HG03571 (cell line): ENCODE results near the gene ERFL.
"Not testable (repeated sequence)": the region's sequence is repeated elsewhere in the genome, so short reads cannot be mapped to it uniquely, and the experiment has no call there.

Experiments used
- ATAC-seq: cut with Tn5 transposase; IDR thresholded peaks from one replicate; pipeline ENCODE4 v1.9.1; 2021; ENCODE audit not compliant: unreplicated experiment

Gene ERFL

DNA sequence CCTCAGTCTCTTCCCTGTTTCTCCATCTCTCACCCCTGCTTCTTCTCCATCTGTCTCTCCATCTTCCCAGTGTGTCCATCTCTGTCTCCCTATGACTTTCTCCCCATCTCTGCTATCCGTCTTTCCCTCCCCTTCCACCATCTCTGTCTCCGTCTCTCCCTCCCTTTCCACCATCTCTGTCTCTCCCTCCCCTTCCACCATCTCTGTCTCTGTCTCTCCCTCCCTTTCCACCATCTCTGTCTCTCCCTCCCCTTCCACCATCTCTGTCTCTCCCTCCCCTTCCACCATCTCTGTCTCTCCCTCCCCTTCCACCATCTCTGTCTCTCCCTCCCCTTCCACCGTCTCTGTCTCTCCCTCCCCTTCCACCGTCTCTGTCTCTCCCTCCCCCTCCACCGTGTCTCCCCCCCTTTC, 13.8 kb downstream of the ERFL start:
- not testable (repeated sequence) for ATAC-seq

DNA sequence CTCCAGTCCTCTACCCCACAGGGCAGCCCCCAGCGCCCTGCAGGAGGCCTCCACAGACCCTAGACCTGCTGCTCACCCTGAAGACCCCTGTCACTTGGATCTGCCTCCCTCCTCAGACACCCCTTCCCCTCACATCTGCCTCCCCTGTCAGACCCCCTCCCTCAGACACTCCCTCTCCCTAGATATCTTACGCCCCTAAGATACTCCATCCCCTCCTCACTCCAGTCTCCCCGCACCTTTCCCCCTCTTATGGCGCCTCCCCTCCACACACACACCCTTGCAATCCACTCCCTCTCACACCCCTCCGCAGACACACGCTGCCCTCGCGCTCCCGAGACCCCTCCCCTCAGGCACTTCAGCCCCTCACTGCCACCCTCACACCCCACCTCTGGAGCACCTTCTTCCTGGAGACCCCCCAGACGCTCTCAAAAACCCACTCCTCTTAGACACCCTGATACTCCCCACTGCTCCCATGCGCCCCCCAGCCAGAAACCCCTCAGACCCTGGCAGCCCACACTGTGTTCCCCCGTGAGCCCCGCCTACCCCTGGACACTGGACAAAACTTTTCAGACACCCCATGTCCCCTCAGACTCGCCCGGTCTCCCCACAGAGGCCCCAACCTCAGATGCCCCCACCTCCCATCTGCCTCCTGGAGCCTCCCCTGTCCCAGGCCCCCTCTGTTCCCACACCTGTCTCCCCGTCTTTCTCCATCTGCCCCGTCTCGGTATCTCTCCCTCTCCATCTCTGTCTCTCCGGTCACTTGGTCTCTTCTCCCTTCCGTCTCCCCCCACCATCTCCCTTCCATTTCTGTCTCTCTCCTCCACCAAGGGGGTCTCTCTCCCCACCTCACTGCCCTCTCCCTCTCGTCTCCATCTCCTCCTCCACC, 14.5 kb downstream of the ERFL start:
- no peak for ATAC-seq

DNA sequence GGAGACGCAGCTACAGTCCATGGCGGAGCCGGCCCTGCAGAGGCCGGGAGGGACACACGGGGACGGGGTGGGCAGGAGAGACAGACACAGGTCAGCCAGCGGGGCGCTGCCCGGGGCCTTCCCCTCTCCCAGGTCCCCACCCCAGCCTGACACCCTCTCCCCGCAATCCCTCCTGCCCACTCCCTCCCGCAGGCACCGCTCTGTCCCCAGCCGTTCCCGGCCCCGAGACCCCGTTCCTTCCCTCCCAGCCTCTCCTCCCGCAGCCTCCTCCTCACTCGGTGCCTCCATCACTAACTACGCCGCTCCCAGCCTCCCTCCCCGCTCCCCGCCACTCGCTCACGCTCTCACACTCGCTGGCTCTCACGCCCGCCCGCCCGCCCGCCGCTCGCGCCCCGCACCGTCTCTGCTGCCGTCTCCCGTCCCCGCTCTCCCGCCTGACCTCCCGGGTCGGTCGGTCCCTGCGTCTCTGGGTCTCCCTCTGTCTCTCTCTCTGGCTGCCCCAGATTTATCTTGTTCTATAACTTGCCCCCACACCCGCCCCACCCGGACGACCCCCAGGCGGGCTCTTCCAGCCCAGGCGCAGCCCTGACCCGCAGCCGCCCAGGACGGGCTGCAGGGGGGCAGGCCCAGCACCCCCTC, 15.2 kb downstream of the ERFL start:
- no peak for ATAC-seq

DNA sequence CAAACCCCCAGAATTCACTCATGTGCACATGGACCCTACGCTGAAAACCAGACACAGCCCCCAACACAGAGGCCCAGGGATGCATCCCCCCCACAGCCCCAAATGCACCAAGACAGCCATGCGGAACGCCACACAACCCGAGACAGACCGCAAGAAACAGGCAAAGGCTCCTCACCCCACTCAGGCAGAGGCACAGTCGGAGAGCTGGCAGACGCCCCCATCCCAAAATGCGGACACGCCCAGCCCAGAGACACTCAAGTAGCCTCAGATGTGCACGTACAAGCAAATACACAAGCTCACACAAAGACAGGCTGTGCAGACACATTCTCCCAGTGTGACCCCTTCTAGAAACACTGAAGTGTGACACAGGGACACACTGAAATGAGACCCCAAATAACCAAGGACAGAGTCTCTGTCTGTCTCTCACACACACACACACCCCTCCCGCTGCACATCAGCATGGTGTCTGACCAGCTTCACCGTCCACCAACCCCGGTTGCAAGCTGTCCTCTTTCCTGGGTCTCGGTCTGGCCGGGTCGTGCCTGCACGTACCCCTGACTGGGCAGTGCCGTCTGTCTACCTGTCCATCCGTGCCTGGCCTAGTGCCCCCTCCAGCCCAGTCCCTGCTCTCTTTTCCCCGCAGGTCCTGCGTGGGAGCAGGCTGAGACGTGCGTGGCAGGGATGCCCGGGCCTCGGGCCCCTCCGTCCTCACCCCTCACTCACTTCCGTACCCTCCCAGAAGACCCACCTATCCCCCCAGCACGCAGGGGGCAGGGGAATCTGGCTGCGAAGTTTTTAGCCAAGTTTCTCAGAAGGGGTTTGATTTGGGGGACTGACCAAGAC, 16.1 kb downstream of the ERFL start:
- ATAC-seq: no peak

DNA sequence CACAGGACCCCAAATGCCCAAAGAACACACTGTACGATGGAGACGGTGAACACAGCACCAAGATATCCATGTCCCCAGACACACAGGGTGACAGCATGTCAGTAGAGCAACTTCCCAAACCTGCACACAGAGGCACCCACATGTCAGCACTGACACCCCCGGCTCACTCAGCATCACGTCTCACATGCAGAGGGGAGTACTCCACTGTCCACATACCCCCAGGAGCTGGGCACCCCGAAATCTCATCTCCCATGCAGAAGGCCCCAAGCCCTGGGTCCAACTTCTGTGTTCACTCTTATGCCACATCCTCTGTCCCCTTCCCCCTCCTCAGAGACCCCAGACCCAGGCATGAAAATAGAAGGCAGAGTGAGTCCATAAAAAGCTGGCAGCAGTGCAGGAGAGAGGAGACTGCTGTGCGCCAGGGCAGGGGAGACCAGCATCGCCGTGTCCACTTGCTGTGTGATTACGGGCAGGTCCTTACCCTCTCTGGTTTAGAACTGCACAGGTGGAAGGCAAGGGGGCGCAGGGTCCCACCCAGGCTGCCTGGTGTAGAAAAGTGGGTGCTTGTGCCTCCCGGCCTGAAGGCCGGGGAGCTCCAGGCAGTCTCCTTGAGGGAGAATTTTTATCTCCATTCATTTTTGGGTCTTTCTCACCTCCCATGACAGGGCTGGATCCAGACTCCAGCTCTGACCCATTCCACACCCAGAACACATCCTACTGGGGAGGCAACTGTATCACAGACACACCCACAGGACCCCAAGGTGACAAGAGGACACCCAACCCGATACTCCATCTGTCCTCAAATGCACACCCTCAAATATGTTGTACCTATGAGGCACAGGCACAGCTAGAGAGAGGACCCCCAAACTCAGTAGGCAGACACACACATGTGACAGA, 17.0 kb downstream of the ERFL start:
- ATAC-seq: no peak

DNA sequence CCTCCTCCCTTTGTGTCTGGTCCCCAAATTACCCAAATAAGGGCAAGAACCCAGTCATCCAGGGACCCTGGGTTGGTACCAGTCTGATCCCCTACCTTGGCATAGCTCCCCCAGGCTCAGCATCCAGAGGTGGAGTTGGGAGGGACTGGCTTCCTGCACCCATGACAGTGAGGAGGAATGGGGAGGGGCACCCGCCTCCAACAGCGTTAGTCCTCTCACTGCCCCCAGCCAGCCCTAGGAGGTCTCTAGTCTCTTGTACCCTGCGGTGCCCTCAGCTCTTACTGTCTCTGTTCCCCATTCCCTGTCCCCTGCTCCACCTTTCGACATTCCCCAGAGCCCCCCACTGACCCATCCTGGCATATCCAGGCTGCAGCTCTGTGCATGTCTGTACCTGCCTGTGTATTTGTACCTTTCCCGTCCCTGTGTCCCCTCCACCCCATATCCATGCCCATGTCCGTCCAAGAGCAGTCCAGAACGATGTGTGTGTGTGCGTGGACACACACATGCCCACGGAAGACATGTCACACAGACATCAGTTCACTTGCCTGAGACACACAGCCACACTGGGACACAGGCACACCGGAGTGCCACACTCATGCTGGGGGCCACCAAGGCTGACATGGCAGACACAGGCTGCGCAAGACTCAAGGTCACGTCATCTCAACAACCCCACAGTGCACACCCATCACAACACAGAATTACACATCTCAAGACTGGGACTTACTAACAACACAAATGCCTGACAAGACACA, 17.8 kb downstream of the ERFL start:
- no peak for ATAC-seq

DNA sequence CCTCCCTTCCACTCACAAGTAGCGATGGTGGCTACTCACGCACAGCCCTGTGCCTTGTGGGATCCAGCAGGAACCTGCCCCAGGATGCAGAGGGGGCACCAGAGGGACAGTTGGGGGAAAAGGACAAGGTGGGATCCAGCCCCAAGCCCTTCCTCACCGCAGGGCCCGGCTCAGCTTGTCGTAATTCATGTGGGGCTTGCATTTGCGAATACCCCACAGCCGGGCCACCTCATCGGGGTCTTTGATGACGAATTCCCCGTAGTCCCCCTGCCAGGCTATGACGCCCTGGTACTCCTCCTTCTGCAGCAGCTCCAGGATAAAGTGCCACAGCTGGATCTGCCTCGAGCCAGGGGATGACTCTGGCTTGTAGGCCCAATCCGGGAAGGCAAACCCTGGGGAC, 18.5 kb downstream of the ERFL start:
- no peak for ATAC-seq

DNA sequence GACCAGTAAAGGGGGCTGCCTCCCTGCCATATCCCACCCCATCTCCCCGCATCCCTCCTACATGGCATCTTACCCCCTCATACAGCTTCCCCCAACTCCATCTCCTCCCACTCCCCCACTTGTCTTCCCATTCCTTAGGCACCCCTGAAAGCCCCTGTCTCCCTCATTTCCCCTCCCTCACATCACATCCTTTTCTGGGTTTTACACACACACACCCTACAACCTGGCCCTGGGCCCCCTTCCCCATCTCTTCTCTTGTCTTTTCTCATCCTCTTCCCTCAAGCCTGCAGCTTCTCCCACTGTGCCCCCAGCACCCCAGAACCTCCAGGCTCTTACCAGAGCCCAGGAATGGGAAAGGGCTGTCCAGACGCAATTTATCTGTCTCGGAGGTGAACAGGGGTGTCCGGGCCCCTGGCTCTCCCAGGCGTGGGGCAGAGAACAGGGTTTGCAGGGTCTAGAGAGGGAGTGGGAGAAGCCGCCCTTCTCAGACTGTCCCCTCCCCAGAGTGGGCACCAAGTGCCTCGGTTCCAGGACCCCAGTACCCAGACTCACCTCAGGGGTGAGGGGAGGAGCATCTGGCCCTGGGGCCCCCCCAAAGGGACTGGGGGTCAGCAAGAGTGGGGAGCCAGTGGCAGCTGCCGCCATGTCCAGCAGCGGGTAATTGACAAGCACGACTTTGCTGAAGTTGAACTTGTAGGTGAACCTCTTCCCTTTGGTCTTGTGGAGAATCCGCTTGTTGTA, 19.4 kb downstream of the ERFL start:
- no peak for ATAC-seq

DNA sequence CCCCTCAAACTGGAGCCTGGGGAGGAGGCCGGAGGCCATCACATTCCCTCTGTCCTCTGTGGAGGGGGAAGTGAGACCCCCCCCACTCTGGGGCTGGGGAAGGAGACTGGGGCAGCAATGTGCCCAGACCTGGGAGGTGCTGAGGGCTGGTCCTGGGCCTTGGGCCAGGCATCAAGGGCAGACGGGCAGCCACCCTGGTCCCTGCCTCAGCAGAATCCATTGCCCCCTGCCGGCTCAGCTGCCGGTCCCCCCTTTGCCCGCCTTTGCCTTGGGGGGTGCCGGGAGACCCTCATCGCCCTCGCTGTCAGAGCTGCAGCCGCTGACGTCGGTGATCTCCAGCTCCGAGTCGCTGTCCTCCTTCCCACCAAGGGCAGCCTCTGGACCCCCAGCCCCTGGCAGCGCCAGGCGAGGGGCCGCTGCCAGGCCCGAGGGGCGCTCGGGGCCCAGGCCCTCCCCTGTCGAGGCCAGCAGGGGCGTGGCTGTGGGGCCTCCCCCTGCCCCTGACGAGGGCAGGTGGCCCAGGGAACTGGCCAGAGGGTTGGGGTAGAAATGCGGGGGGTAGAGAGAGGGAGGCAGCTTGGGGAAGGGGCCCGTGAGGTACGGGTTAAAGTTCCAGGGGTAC, 20.1 kb downstream of the ERFL start:
- no peak for ATAC-seq

DNA sequence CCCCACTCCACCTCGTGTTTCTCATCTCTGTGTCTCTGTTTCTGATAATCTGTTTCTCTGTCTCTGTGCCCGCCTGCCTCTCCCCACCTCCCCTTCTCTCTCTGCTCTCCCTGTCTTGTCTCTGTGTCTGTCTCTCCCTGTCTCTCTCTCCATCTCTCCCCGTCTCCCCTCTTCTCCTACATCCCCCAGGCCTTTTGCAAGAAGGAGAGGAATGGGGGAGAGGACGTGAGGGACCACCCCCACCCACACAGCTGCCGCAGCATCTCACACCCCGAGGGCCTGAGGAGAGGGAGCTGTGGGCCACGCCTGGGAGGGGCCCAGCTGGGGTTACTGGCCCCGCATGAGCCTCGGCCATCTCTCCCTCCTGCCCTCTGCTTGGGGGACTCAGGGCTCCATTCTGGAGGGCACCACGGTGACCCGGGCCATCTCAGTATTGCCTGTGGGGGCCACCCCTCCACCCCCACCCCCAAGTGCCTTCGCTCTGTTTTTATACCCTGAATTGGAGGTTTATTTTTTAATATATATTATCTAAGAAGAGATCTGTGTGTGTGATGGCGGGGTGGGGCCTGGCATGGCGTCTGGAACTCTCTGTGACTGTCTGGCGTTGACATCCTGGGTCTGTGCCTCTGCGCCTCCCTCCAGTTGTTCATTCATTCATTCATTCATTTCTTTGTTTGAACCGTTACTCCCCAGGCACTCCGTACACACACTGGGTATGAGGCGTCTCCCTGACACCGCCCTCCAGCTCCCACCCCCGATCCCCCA, 21.2 kb downstream of the ERFL start:
- no peak for ATAC-seq

DNA sequence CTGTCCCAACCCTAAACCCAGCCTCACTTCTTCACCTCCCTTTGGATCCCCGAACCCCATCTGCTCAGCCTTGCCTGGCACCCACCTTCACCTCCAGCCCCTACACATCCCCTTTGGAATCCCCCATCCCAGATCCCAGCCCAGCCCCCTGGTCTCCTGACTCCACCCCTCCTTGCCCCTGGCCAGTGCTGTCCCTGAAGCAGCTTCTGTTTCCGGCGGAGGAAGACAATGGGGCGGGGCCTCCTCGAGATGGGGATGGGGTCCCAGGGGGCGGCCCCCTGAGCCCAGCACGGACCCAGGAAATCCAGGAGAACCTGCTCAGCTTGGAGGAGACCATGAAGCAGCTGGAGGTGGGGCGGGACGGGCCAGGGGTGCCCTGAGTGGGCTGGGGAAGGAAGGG, 22.0 kb downstream of the ERFL start:
- ATAC-seq: no peak

DNA sequence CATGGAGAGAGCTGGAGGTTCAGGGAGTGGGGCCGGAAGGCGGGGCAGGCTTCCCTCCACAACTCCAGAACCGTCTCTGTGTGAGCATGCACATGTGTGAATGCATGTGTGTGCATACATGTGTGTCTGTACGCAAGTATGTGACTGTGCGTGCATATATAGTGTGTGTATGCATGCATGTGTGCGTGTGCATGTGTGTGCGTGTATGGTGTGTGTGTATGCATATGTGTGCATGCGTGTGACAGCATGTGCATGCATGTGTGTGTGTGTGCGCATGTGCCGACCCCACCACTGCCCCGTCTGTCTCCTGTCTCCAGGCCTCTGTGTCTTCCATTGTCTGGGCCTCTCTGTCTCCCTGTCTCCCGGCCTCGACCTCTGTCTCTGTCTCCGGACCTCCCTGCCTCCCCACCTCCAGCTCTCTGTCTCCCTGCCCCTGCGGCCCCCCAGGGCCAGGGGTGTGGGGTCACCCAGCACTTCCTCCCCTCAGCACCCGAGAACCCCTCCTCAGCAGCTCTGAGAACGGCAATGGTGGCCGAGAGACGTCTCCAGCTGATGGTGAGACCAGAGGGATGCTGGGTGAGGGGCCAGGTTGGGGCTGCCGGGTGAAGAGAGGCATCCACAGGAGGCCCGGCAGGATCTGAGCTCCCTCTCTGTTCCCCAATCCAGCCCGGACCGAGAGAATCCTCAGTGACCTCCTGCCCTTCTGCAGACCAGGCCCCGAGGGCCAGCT, 22.8 kb downstream of the ERFL start:
- ATAC-seq: no peak

DNA sequence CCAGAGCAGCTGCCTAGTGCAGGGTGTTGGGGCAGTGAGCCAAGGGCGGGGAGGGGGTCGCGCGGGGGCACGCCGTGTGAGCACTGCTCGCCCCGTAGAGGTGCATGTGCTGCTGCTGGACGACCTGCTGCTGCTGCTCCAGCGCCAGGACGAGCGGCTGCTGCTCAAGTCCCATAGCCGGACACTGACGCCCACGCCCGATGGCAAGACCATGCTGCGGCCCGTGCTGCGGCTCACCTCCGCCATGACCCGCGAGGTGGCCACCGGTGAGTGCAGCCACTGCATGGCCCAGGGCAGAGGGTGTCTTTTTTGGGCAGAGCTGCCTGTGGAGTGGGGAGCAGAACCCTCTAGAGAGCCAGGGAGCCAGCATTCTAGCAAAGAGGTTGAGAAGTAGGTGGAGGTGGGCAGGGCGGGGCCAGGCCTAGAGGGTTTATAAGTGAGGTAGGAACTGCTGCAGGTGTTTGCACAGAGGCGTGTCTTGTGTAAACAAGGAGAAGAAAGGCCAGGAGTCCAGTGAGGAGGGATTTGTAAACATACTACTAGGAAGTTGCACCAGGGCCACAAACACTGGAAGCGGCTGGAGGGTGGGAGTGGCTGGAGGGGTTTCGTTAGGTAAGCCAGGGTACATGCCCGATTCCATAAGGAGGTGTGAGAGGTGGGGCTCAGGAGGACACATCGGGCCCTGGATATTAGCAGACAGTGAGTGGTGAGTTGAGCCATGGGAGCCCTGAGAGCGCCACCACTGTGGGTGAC, 24.0 kb downstream of the ERFL start:
- ATAC-seq: no peak

DNA sequence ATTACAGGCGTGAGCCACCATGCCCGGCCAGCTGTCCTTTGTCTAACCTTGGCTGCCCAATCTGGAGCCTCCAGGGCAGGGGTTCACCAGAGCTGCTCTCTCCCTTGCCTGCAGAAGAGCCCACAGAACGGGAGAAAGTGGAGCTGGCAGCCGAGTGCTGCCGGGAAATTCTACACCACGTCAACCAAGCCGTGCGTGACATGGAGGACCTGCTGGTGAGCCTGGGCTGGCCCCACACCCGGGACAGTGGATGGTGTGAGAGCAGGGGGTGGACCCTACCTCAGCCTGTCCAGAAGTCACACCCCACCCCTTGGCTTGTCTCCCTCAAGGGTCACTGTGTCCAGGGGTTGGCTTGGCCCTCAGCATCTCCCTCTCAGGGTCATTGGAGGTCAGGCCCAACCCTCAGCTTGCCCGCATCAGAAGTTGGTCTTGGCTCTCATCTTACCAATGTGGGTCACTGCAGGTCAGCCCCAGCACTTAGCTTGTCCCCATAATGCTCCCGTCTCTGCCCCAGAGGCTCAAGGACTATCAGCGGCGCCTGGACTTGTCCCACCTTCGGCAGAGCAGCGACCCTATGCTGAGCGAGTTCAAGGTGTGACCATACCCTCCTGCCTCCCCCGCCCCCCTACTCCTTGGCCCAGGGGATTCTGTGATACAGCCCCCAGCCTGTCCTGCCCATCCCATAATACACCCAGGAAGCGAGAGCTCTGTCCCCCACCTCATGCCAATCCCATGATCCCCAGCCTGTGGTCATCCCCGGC, 24.9 kb downstream of the ERFL start:
- no peak for ATAC-seq

DNA sequence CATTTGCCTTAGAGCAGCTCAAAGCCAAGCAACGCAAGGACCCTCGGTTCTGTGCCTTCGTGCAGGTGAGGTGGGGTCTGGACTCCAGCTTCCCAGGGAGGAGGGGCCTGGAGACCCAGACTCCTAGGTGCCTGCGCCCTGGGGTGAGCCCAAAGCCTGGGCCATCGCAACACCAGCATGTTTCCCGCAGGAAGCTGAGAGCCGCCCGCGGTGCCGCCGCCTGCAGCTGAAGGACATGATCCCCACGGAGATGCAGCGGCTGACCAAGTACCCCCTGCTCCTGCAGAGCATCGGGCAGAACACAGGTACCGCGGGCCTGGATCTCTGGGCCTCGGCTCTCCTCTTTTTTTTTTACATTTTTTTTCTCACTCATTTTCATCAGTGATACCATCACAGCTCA, 25.7 kb downstream of the ERFL start:
- ATAC-seq: no peak
